HepG2 (cell line): Measurements from ENCODE around the gene SNX21. TPM values are rescaled to one million over a fixed set of nuclear protein-coding genes. Genes with fewer than 3 reads are reported as not detected.

Experiments
- ELF3 ChIP-seq: IDR thresholded peaks from 2 replicates; pipeline ENCODE4 v1.6.1; 2016; ENCODE audit warnings: missing genetic modification reagents, missing compliant biosample characterization
- HMG20B ChIP-seq: conservative IDR thresholded peaks from 2 replicates; pipeline ENCODE4 v1.6.1; 2016; ENCODE audit warnings: missing genetic modification reagents, missing compliant biosample characterization
- MIER2 ChIP-seq: IDR thresholded peaks from 2 replicates; pipeline ENCODE4 v1.6.1; 2016; ENCODE audit warnings: missing biosample characterization, missing genetic modification reagents
- PLRG1 ChIP-seq: fragments of 450-650 bp; conservative IDR thresholded peaks from 2 replicates; pipeline ENCODE4 v1.6.1; 2016
- POLR2AphosphoS2 ChIP-seq: IDR thresholded peaks from 2 replicates; pipeline ENCODE4 v1.6.1; 2011; ENCODE audit warnings: low read depth, low read length, improper control_type of control experiment
- POLR2AphosphoS5 ChIP-seq: IDR thresholded peaks from 2 replicates; pipeline ENCODE4 v1.6.1; 2012; ENCODE audit warnings: low read depth, low read length
- YEATS4 ChIP-seq: sonication (generic); formaldehyde crosslinking; IDR thresholded peaks from 2 replicates; pipeline ENCODE4 v1.4.0; 2020; ENCODE audit warnings: missing genetic modification reagents, borderline replicate concordance
- ZNF33B ChIP-seq: sonication (generic); formaldehyde crosslinking; IDR thresholded peaks from 2 replicates; pipeline ENCODE4 v1.5.1; 2020; ENCODE audit warnings: mild to moderate bottlenecking, missing genetic modification reagents
- ZNF552 ChIP-seq: sonication (generic); formaldehyde crosslinking; IDR thresholded peaks from 2 replicates; pipeline ENCODE4 v1.9.0; 2022; ENCODE audit warnings: missing genetic modification reagents, mild to moderate bottlenecking, borderline replicate concordance
- ZNF563 ChIP-seq: sonication (generic); formaldehyde crosslinking; IDR thresholded peaks from 2 replicates; pipeline ENCODE4 v1.8.0; 2022; ENCODE audit warnings: mild to moderate bottlenecking, moderate library complexity, missing genetic modification reagents
- ZNF615 ChIP-seq: sonication (generic); formaldehyde crosslinking; IDR thresholded peaks from 2 replicates; pipeline ENCODE4 v1.5.0; 2020; ENCODE audit warnings: mild to moderate bottlenecking, missing genetic modification reagents, borderline replicate concordance
- ZNF75D ChIP-seq: sonication (generic); formaldehyde crosslinking; IDR thresholded peaks from 2 replicates; pipeline ENCODE4 v1.8.1; 2023; ENCODE audit warnings: missing genetic modification reagents, mild to moderate bottlenecking, borderline replicate concordance
- ZSCAN30 ChIP-seq: sonication (generic); formaldehyde crosslinking; IDR thresholded peaks from 2 replicates; pipeline ENCODE4 v1.5.0; 2020; ENCODE audit warnings: mild to moderate bottlenecking, missing genetic modification reagents
- polyA plus RNA-seq, 8 experiments: library from polyadenylated mRNA; depleted of rRNA in 3 of 8; stranded (reverse) in 7 of 8; unstranded in 1 of 8; fragments of >200 nt; fragmentation: Illumina TruSeq in 4 of 8; extraction: Trizol in 4 of 8; gene quantifications; 2 replicates each; pipeline versions ENCODE4 v1.2.1 to v1.2.3, GENCODE V29; 2011 to 2016; ENCODE audit warnings: low read depth in 4 of 8, missing spikeins in 1 of 8, mixed read lengths in 1 of 8; ENCODE audit not compliant: insufficient read depth in 1 of 8
- total RNA-seq, 5 experiments: library from RNA; depleted of rRNA; stranded (reverse); fragments of >200 nt; fragmentation: Illumina TruSeq; extraction: Trizol; gene quantifications; 2 replicates each; pipeline ENCODE4 v1.2.3, GENCODE V29; 2016; ENCODE audit warnings: low read depth in 1 of 5
- TF ChIP-seq, protein P1 (sequence below): IDR thresholded peaks from 2 replicates; pipeline ENCODE4 v1.6.1; 2016; ENCODE audit warnings: low read depth, missing genetic modification reagents, missing compliant biosample characterization
- TF ChIP-seq, protein P2 (sequence below): sonication (generic); formaldehyde crosslinking; conservative IDR thresholded peaks from 2 replicates; pipeline ENCODE4 v1.4.0; 2020; ENCODE audit warnings: missing genetic modification reagents
- TF ChIP-seq, protein P3 (sequence below): IDR thresholded peaks from 2 replicates; pipeline ENCODE4 v1.6.1; 2016
- TF ChIP-seq, protein P4 (sequence below): sonication (generic); formaldehyde crosslinking; IDR thresholded peaks from 2 replicates; pipeline ENCODE4 v1.8.0; 2022; ENCODE audit warnings: mild to moderate bottlenecking, missing genetic modification reagents, moderate library complexity

Gene SNX21
- total and polyA plus RNA-seq, 2 of the 13 experiments (the other 11 are each of a cell fraction or from before 2014, with no cell fraction given) = 7.7 to 12.8 TPM

DNA sequence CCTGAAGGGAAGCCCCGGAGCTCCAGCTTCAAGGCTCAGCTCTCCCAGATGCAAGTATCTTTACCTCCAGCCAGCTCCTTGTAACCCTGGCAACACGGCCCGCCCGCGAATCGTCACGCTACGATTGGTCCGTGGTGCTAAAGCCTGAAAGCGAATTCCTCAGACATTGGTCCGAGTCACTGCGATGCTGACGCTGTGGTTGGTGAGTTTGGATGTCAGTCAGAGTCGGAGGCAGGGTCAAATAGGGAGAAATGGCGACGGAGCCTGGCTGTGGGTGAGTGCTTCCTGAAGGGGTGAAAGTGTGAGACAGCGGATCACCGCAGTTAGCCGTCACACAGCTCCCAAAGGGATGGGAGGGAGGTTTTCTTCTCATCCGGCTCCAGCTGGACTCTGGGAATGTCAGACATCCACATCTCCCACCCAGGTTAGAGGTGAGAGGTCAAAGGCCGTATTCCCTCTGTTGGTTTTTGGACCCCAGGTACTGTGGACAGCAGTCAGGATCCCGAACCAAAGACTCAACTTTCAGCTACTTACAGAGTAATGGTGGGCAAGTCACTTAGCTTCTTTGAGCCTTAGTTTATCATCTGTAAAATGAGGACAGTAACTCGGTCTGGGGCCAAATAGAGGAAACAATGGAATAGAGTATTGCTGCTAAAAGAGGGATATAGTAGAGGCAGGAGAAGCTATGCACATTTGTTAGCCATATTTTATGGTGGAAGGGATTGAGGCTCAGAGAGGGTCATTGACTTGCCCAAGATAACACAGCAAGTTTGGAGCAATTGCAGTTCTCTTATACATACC is 47.6 kb downstream of the SNX21 start, which contains the start of gene ZSWIM1 (continued):
- TF ChIP-seq ZSCAN30 (CRISPR knock-in tag) = no peak
- TF ChIP-seq POLR2AphosphoS2 = 0 out of 2 replicates have a peak, but pooled peaks have one; percentile 76
- peak; percentile 99 for TF ChIP-seq POLR2AphosphoS5
- no peak for TF ChIP-seq ZNF563 (CRISPR knock-in tag)
- 0 out of 2 replicates have a peak, but pooled peaks have one; percentile 24 for TF ChIP-seq HMG20B (CRISPR knock-in tag)
- TF ChIP-seq MIER2 (CRISPR knock-in tag) = peak; percentile 29; the same call in 1 of the 2 replicates
- TF ChIP-seq, protein P1, sequence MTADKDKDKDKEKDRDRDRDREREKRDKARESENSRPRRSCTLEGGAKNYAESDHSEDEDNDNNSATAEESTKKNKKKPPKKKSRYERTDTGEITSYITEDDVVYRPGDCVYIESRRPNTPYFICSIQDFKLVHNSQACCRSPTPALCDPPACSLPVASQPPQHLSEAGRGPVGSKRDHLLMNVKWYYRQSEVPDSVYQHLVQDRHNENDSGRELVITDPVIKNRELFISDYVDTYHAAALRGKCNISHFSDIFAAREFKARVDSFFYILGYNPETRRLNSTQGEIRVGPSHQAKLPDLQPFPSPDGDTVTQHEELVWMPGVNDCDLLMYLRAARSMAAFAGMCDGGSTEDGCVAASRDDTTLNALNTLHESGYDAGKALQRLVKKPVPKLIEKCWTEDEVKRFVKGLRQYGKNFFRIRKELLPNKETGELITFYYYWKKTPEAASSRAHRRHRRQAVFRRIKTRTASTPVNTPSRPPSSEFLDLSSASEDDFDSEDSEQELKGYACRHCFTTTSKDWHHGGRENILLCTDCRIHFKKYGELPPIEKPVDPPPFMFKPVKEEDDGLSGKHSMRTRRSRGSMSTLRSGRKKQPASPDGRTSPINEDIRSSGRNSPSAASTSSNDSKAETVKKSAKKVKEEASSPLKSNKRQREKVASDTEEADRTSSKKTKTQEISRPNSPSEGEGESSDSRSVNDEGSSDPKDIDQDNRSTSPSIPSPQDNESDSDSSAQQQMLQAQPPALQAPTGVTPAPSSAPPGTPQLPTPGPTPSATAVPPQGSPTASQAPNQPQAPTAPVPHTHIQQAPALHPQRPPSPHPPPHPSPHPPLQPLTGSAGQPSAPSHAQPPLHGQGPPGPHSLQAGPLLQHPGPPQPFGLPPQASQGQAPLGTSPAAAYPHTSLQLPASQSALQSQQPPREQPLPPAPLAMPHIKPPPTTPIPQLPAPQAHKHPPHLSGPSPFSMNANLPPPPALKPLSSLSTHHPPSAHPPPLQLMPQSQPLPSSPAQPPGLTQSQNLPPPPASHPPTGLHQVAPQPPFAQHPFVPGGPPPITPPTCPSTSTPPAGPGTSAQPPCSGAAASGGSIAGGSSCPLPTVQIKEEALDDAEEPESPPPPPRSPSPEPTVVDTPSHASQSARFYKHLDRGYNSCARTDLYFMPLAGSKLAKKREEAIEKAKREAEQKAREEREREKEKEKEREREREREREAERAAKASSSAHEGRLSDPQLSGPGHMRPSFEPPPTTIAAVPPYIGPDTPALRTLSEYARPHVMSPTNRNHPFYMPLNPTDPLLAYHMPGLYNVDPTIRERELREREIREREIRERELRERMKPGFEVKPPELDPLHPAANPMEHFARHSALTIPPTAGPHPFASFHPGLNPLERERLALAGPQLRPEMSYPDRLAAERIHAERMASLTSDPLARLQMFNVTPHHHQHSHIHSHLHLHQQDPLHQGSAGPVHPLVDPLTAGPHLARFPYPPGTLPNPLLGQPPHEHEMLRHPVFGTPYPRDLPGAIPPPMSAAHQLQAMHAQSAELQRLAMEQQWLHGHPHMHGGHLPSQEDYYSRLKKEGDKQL (CRISPR knock-in tag) = no peak
- no peak for TF ChIP-seq ZNF75D
- TF ChIP-seq, protein P2, sequence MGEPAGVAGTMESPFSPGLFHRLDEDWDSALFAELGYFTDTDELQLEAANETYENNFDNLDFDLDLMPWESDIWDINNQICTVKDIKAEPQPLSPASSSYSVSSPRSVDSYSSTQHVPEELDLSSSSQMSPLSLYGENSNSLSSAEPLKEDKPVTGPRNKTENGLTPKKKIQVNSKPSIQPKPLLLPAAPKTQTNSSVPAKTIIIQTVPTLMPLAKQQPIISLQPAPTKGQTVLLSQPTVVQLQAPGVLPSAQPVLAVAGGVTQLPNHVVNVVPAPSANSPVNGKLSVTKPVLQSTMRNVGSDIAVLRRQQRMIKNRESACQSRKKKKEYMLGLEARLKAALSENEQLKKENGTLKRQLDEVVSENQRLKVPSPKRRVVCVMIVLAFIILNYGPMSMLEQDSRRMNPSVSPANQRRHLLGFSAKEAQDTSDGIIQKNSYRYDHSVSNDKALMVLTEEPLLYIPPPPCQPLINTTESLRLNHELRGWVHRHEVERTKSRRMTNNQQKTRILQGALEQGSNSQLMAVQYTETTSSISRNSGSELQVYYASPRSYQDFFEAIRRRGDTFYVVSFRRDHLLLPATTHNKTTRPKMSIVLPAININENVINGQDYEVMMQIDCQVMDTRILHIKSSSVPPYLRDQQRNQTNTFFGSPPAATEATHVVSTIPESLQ (CRISPR knock-in tag) = no peak; the same call in 1 of the 2 replicates
- peak; percentile 83; the same call in 1 of the 2 replicates for TF ChIP-seq ZNF33B (CRISPR knock-in tag)
- TF ChIP-seq, protein P3, sequence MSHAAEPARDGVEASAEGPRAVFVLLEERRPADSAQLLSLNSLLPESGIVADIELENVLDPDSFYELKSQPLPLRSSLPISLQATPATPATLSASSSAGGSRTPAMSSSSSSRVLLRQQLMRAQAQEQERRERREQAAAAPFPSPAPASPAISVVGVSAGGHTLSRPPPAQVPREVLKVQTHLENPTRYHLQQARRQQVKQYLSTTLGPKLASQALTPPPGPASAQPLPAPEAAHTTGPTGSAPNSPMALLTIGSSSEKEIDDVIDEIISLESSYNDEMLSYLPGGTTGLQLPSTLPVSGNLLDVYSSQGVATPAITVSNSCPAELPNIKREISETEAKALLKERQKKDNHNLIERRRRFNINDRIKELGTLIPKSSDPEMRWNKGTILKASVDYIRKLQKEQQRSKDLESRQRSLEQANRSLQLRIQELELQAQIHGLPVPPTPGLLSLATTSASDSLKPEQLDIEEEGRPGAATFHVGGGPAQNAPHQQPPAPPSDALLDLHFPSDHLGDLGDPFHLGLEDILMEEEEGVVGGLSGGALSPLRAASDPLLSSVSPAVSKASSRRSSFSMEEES (CRISPR knock-in tag) = no peak; the same call in 1 of the 2 replicates
- 0 out of 2 replicates have a peak, but pooled peaks have one; percentile 28 for TF ChIP-seq ZNF552 (CRISPR knock-in tag)
- TF ChIP-seq, protein P4, sequence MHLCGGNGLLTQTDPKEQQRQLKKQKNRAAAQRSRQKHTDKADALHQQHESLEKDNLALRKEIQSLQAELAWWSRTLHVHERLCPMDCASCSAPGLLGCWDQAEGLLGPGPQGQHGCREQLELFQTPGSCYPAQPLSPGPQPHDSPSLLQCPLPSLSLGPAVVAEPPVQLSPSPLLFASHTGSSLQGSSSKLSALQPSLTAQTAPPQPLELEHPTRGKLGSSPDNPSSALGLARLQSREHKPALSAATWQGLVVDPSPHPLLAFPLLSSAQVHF = no peak
- no peak; the same call in 1 of the 2 replicates for TF ChIP-seq ELF3
- TF ChIP-seq ZNF615 (CRISPR knock-in tag) = no peak
- TF ChIP-seq PLRG1 = no peak
- TF ChIP-seq YEATS4 = peak; percentile 95
